Endothelial cell of umbilical vein (primary cell): ENCODE measurements around the gene EIF3B.

ENCODE experiments used
- EZH2 ChIP-seq: IDR thresholded peaks from 2 replicates; pipeline ENCODE4 v1.6.1; 2012; ENCODE audit warnings: borderline replicate concordance, low read depth, mild to moderate bottlenecking, moderate library complexity, low read length, inconsistent platforms; ENCODE audit not compliant: severe bottlenecking
- MAX ChIP-seq: IDR thresholded peaks from 2 replicates; pipeline ENCODE4 v1.6.1; 2011; ENCODE audit not compliant: insufficient read depth, insufficient read length
- MYC ChIP-seq: IDR thresholded peaks from one replicate; pipeline ENCODE4 v1.6.1; 2011; ENCODE audit warnings: mild to moderate bottlenecking, low read depth, low read length
- POLR2A ChIP-seq: IDR thresholded peaks from 2 replicates; pipeline ENCODE4 v1.6.1; 2012; ENCODE audit warnings: low read depth, mild to moderate bottlenecking, control low read depth, low read length
- POLR2AphosphoS5 ChIP-seq: IDR thresholded peaks from 2 replicates; pipeline ENCODE4 v1.6.1; 2012; ENCODE audit warnings: low read depth, mild to moderate bottlenecking, control low read depth, low read length, moderate library complexity; ENCODE audit not compliant: insufficient read depth

GRCh38 chr7:2381227-2381626 lies 26.6 kb downstream of the EIF3B start:
- TF ChIP-seq EZH2, result no peak
- TF ChIP-seq MAX, result no peak
- TF ChIP-seq POLR2AphosphoS5, result no peak
- TF ChIP-seq POLR2A, result no peak
- TF ChIP-seq MYC, result no peak
